Measurements from ENCODE around the gene CCDC51. TPM values are rescaled to one million over a fixed set of nuclear protein-coding genes. Genes with fewer than 3 reads are reported as not detected.

Gene CCDC51
- total and polyA plus RNA-seq, 9 of the 15 experiments (the other 6 are each of a cell fraction or from before 2014, with no cell fraction given): 6.5 to 18.6 (median 15.7) TPM

DNA sequence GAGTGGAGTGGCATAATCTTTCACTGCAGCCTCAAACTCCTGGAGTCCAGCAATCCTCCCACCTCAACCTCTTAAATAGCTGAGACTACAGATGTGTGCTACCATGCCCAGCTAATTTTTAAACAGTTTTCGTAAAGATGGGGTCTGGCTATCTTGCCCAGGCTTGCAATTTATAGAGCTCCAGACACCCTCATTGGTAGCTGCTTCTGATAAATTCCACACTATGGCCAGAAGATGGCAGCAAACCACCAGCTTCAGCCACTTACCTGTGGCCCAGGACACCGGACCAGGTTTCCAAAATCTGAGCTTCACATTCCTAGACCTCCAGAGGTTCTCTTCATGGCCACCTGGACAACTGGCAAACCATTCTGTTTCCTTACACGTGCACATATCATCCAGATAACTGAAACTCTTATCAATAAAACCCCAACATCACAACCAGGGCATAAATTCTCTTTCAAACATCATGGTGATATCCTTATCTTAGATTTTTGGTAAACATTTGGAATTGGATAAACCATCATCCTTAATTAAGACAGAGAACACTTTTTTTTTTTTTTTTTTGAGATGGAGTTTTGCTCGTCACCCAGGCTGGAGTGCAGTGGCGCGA, 39.0 kb downstream of the CCDC51 start (continued):
- TF ChIP-seq, protein P1, sequence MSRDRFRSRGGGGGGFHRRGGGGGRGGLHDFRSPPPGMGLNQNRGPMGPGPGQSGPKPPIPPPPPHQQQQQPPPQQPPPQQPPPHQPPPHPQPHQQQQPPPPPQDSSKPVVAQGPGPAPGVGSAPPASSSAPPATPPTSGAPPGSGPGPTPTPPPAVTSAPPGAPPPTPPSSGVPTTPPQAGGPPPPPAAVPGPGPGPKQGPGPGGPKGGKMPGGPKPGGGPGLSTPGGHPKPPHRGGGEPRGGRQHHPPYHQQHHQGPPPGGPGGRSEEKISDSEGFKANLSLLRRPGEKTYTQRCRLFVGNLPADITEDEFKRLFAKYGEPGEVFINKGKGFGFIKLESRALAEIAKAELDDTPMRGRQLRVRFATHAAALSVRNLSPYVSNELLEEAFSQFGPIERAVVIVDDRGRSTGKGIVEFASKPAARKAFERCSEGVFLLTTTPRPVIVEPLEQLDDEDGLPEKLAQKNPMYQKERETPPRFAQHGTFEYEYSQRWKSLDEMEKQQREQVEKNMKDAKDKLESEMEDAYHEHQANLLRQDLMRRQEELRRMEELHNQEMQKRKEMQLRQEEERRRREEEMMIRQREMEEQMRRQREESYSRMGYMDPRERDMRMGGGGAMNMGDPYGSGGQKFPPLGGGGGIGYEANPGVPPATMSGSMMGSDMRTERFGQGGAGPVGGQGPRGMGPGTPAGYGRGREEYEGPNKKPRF (IDR thresholded peaks at IDR 0.05; ENCODE audit: low read depth, low read length): no peak
- peak; percentile 49; the same call in 1 of the 2 replicates for TF ChIP-seq CTBP1 (IDR thresholded peaks at IDR 0.05; ENCODE audit: borderline replicate concordance)
- TF ChIP-seq, protein P2, sequence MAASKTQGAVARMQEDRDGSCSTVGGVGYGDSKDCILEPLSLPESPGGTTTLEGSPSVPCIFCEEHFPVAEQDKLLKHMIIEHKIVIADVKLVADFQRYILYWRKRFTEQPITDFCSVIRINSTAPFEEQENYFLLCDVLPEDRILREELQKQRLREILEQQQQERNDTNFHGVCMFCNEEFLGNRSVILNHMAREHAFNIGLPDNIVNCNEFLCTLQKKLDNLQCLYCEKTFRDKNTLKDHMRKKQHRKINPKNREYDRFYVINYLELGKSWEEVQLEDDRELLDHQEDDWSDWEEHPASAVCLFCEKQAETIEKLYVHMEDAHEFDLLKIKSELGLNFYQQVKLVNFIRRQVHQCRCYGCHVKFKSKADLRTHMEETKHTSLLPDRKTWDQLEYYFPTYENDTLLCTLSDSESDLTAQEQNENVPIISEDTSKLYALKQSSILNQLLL (CRISPR knock-in tag; IDR thresholded peaks at IDR 0.05; ENCODE audit: borderline replicate concordance): no peak
- TF ChIP-seq, protein P3, sequence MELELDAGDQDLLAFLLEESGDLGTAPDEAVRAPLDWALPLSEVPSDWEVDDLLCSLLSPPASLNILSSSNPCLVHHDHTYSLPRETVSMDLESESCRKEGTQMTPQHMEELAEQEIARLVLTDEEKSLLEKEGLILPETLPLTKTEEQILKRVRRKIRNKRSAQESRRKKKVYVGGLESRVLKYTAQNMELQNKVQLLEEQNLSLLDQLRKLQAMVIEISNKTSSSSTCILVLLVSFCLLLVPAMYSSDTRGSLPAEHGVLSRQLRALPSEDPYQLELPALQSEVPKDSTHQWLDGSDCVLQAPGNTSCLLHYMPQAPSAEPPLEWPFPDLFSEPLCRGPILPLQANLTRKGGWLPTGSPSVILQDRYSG (tag; conservative IDR thresholded peaks at IDR 0.05; ENCODE audit: low read depth): no peak
- no peak for TF ChIP-seq ZSCAN32 (CRISPR knock-in tag; IDR thresholded peaks at IDR 0.05)
- TF ChIP-seq KLF1 (tag; IDR thresholded peaks at IDR 0.05): no peak
- no peak for TF ChIP-seq ZNF57 (CRISPR knock-in tag; IDR thresholded peaks at IDR 0.05)
- TF ChIP-seq, protein P4, sequence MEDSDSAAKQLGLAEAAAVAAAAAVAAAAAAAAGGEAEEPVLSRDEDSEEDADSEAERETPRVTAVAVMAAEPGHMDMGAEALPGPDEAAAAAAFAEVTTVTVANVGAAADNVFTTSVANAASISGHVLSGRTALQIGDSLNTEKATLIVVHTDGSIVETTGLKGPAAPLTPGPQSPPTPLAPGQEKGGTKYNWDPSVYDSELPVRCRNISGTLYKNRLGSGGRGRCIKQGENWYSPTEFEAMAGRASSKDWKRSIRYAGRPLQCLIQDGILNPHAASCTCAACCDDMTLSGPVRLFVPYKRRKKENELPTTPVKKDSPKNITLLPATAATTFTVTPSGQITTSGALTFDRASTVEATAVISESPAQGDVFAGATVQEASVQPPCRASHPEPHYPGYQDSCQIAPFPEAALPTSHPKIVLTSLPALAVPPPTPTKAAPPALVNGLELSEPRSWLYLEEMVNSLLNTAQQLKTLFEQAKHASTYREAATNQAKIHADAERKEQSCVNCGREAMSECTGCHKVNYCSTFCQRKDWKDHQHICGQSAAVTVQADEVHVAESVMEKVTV (CRISPR knock-in tag; IDR thresholded peaks at IDR 0.05): peak; percentile 57
- TF ChIP-seq DLX4 (CRISPR knock-in tag; IDR thresholded peaks at IDR 0.05): no peak
- TF ChIP-seq NBN (IDR thresholded peaks at IDR 0.05; ENCODE audit: low read depth): no peak
- TF ChIP-seq, protein P5, sequence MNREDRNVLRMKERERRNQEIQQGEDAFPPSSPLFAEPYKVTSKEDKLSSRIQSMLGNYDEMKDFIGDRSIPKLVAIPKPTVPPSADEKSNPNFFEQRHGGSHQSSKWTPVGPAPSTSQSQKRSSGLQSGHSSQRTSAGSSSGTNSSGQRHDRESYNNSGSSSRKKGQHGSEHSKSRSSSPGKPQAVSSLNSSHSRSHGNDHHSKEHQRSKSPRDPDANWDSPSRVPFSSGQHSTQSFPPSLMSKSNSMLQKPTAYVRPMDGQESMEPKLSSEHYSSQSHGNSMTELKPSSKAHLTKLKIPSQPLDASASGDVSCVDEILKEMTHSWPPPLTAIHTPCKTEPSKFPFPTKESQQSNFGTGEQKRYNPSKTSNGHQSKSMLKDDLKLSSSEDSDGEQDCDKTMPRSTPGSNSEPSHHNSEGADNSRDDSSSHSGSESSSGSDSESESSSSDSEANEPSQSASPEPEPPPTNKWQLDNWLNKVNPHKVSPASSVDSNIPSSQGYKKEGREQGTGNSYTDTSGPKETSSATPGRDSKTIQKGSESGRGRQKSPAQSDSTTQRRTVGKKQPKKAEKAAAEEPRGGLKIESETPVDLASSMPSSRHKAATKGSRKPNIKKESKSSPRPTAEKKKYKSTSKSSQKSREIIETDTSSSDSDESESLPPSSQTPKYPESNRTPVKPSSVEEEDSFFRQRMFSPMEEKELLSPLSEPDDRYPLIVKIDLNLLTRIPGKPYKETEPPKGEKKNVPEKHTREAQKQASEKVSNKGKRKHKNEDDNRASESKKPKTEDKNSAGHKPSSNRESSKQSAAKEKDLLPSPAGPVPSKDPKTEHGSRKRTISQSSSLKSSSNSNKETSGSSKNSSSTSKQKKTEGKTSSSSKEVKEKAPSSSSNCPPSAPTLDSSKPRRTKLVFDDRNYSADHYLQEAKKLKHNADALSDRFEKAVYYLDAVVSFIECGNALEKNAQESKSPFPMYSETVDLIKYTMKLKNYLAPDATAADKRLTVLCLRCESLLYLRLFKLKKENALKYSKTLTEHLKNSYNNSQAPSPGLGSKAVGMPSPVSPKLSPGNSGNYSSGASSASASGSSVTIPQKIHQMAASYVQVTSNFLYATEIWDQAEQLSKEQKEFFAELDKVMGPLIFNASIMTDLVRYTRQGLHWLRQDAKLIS (CRISPR knock-in tag; IDR thresholded peaks at IDR 0.05): no peak
- TF ChIP-seq BCOR (IDR thresholded peaks at IDR 0.05): no peak
- no peak for TF ChIP-seq SMAD4 (CRISPR knock-in tag; conservative IDR thresholded peaks at IDR 0.05)
- TF ChIP-seq MECOM (CRISPR knock-in tag; IDR thresholded peaks at IDR 0.05): no peak
- no peak for TF ChIP-seq ZNF311 (CRISPR knock-in tag; IDR thresholded peaks at IDR 0.05)
- TF ChIP-seq MLX (CRISPR knock-in tag; conservative IDR thresholded peaks at IDR 0.05): no peak
- no peak for TF ChIP-seq ZNF41 (CRISPR knock-in tag; conservative IDR thresholded peaks at IDR 0.05)

All from K562 (cell line).